Esophagus squamous epithelium (tissue), 5 donors: ENCODE measurements around the gene MPP7. TPM values are rescaled to one million over a fixed set of nuclear protein-coding genes. Genes with fewer than 3 reads are reported as not detected.

Experiments used
- DNase-seq: peaks from one replicate; lab custom pipeline; 2025; lab: John Stamatoyannopoulos, UW
- H3K27ac ChIP-seq, 4 donors: fragments of 200-600 bp; sonication (generic); one replicate each; pipeline ENCODE4 v1.5.1; 2016 to 2019; ENCODE audit warnings: mild to moderate bottlenecking in 1 of 4
- H3K27me3 ChIP-seq, 4 donors: fragments of 200-600 bp; sonication (generic); 1 replicate in 3 of 4; 2 replicates in 1 of 4; pipeline versions ENCODE4 v1.5.1 to v1.6.0; 2017 to 2021; ENCODE audit warnings: antibody characterized with exemption in 1 of 4
- H3K36me3 ChIP-seq, 3 donors: fragments of 200-600 bp; sonication (generic); one replicate each; pipeline ENCODE4 v1.5.1; 2016 to 2019
- H3K4me1 ChIP-seq, 3 donors: fragments of 200-600 bp; sonication (generic); one replicate each; pipeline ENCODE4 v1.5.1; 2017 to 2019
- H3K4me3 ChIP-seq, 4 donors: fragments of 200-600 bp; sonication (generic); 1 replicate in 3 of 4; 2 replicates in 1 of 4; pipeline ENCODE4 v1.5.1; 2016 to 2019; ENCODE audit warnings: mild to moderate bottlenecking in 2 of 4, moderate library complexity in 1 of 4
- H3K9me3 ChIP-seq, 3 donors: fragments of 200-600 bp; sonication (generic); one replicate each; pipeline ENCODE4 v1.5.1; 2016 to 2019
- POLR2A ChIP-seq, 4 donors: fragments of 450-650 bp; IDR thresholded peaks; one replicate each; pipeline ENCODE4 v1.6.1; 2017; ENCODE audit warnings: antibody characterized with exemption in 4 of 4, mild to moderate bottlenecking in 4 of 4, moderate library complexity in 3 of 4
- WGBS, 2 donors: methylation state at CpG; one replicate each; pipeline ENCODE4 v1.1.5; 2018; 5-methylcytosine and 5-hydroxymethylcytosine counted together
- intact Hi-C: fragments of 100-400 bp; cut with DNase I; formaldehyde crosslinking; loops from one replicate; pipeline ENCODE4 v1.15.0; 2022
- total RNA-seq, 4 donors: library from RNA; depleted of rRNA; stranded (reverse); fragments of >200 nt; gene quantifications; one replicate each; pipeline ENCODE4 v1.1.0, GENCODE V29; 2016
- TF ChIP-seq, protein P1 (sequence below), 6 experiments: fragments of 450-650 bp in 4 of 6; fragments of 200-600 bp in 2 of 6; sonication (generic) in 2 of 6; IDR thresholded peaks; one replicate each; pipeline ENCODE4 v1.5.1; 2016 to 2019; ENCODE audit warnings: antibody characterized with exemption in 6 of 6, mild to moderate bottlenecking in 4 of 6, moderate library complexity in 4 of 6
- donor health status: DM: yes; HTN: yes; CAD: no.

The MPP7 gene
- total RNA-seq, 4 donors from 2014 or later: 34.3 to 43.3 (median 37.0) TPM

DNA sequence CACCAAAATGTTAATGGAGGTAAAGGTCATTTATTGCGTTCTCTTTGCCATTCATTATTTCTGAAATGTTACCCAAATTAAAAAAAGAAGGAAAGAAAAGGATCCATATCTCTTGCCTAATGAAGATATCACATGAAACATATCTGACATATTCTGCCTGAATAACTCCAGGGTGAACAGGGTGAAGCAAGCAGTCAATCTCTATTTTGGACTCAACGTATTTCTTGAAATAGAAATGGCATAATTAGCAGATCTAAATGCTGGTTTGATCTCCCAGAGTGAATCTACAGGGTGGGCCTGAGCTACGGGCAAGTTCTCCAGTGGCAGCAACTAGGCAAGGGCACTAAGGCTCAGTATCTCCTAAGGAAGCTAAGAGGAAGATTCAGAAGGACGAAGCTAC is 24.0 kb downstream of the MPP7 start:
- intact Hi-C loops: no loop called here
- WGBS, 2 donors: 54 to 83% methylated on average over 4 of the region's 4 CpGs
- Histone ChIP-seq H3K27me3 (no peaks in the 10 kb centered on the region), H3K4me3 (no peak overlapping the region), H3K9me3 (no peaks in the 10 kb centered on the region), H3K4me1 (peaks cover 0 to 31% (median 8%) of the 10 kb centered on the region in 3 donors), H3K27ac (no peak overlapping the region), H3K36me3 (no peaks in the 10 kb centered on the region)
- TF ChIP-seq POLR2A (IDR thresholded peaks at IDR 0.05): no peak
- TF ChIP-seq, protein P1, sequence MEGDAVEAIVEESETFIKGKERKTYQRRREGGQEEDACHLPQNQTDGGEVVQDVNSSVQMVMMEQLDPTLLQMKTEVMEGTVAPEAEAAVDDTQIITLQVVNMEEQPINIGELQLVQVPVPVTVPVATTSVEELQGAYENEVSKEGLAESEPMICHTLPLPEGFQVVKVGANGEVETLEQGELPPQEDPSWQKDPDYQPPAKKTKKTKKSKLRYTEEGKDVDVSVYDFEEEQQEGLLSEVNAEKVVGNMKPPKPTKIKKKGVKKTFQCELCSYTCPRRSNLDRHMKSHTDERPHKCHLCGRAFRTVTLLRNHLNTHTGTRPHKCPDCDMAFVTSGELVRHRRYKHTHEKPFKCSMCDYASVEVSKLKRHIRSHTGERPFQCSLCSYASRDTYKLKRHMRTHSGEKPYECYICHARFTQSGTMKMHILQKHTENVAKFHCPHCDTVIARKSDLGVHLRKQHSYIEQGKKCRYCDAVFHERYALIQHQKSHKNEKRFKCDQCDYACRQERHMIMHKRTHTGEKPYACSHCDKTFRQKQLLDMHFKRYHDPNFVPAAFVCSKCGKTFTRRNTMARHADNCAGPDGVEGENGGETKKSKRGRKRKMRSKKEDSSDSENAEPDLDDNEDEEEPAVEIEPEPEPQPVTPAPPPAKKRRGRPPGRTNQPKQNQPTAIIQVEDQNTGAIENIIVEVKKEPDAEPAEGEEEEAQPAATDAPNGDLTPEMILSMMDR (IDR thresholded peaks at IDR 0.05): no peak
- no peak for DNase-seq

GRCh38 chr10:28276384-28276783 is 26.5 kb downstream of the MPP7 start:
- Histone ChIP-seq H3K27me3 (no peaks in the 10 kb centered on the region), H3K9me3 (no peaks in the 10 kb centered on the region), H3K4me1 (peaks cover 0 to 11% (median 0%) of the 10 kb centered on the region in 3 donors), H3K36me3 (no peaks in the 10 kb centered on the region), H3K27ac (no peak overlapping the region), H3K4me3 (no peak overlapping the region)
- 76 to 87% methylated on average over 4 of the region's 4 CpGs for WGBS, 2 donors
- TF ChIP-seq, protein P1 (IDR thresholded peaks at IDR 0.05): no peak
- TF ChIP-seq POLR2A (IDR thresholded peaks at IDR 0.05): no peak
- intact Hi-C loops: no loop called here
- DNase-seq: no peak

DNA sequence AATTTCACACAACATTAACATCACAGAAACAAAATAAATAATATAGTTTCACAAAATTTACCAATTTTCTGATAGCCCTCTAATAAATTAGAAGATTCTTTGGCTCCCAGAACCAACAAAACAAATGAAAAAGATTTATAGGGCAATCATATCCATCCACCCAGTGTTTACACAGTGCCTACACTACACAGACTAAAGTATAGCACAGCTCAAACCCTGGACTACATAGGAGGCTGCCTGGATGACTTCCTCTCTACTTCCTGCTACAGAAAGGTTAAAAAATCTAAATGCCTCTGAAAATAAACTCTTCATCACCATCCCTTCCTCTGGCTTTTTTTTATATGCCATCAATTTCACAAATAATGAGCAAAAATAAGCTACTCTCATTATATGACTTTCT is 28.4 kb downstream of the MPP7 start:
- no peak for TF ChIP-seq POLR2A (IDR thresholded peaks at IDR 0.05)
- TF ChIP-seq, protein P1 (IDR thresholded peaks at IDR 0.05): no peak
- Histone ChIP-seq H3K36me3 (no peaks in the 10 kb centered on the region), H3K27ac (no peak overlapping the region), H3K27me3 (no peaks in the 10 kb centered on the region), H3K4me3 (no peak overlapping the region), H3K4me1 (peaks cover 0 to 10% (median 0%) of the 10 kb centered on the region in 3 donors), H3K9me3 (no peaks in the 10 kb centered on the region)
- DNase-seq: no peak
- intact Hi-C loops: no loop called here

GRCh38 chr10:28273343-28273742 is 29.5 kb downstream of the MPP7 start:
- DNase-seq: no peak
- H3K9me3 ChIP-seq: no peaks in the 10 kb centered on the region
- intact Hi-C loops: no loop called here
- no peaks in the 10 kb centered on the region for H3K27me3 ChIP-seq
- H3K27ac ChIP-seq: no peak overlapping the region
- no peak for TF ChIP-seq POLR2A (IDR thresholded peaks at IDR 0.05)
- TF ChIP-seq, protein P1 (IDR thresholded peaks at IDR 0.05): no peak
- peaks cover 0 to 10% (median 0%) of the 10 kb centered on the region in 3 donors for H3K4me1 ChIP-seq
- no peaks in the 10 kb centered on the region for H3K36me3 ChIP-seq
- WGBS, 2 donors: 84 to 88% methylated on average over 5 of the region's 5 CpGs
- H3K4me3 ChIP-seq: no peak overlapping the region

GRCh38 chr10:28269842-28270456 is 32.9 kb downstream of the MPP7 start:
- Histone ChIP-seq H3K36me3 (no peaks in the 10 kb centered on the region), H3K4me1 (no peaks in the 10 kb centered on the region), H3K27me3 (no peaks in the 10 kb centered on the region), H3K4me3 (no peak overlapping the region), H3K27ac (no peak overlapping the region), H3K9me3 (no peaks in the 10 kb centered on the region)
- 87 to 92% methylated on average over 9 of the region's 9 CpGs for WGBS, 2 donors
- no peak for DNase-seq
- intact Hi-C loops: no loop called here
- TF ChIP-seq, protein P1 (IDR thresholded peaks at IDR 0.05): no peak
- no peak for TF ChIP-seq POLR2A (IDR thresholded peaks at IDR 0.05)
